Neuronal stem cell (in vitro differentiated cells): ENCODE data around the gene VAC14.

Experiments
- DNase-seq: peaks from one replicate; pipeline ENCODE4 v3.0.0-alpha.2; 2013; ENCODE audit warnings: low spot score
- H2AFZ ChIP-seq: one replicate; pipeline ENCODE4 v1.6.1; 2013; ENCODE audit warnings: mild to moderate bottlenecking, low read length, inconsistent platforms
- H2AK5ac ChIP-seq: 2 replicates; pipeline ENCODE4 v1.6.1; 2013; ENCODE audit warnings: low read depth, mild to moderate bottlenecking, inconsistent platforms, low read length, moderate library complexity, mixed read lengths
- H2BK120ac ChIP-seq: 2 replicates; pipeline ENCODE4 v1.6.1; 2013; ENCODE audit warnings: low read depth, mild to moderate bottlenecking, inconsistent platforms, low read length, moderate library complexity, mixed read lengths
- H2BK12ac ChIP-seq: one replicate; pipeline ENCODE4 v1.6.1; 2013; ENCODE audit warnings: low read length, inconsistent platforms
- H2BK15ac ChIP-seq: 2 replicates; pipeline ENCODE4 v1.6.1; 2013; ENCODE audit warnings: mild to moderate bottlenecking, low read length, inconsistent platforms, mixed read lengths
- H2BK5ac ChIP-seq: one replicate; pipeline ENCODE4 v1.6.1; 2013; ENCODE audit warnings: inconsistent platforms, mild to moderate bottlenecking, low read length, moderate library complexity
- H3K14ac ChIP-seq: one replicate; pipeline ENCODE4 v1.6.1; 2013; ENCODE audit warnings: low read length, inconsistent platforms
- H3K18ac ChIP-seq: 2 replicates; pipeline ENCODE4 v1.6.1; 2013; ENCODE audit warnings: low read length, inconsistent platforms
- H3K23ac ChIP-seq: 2 replicates; pipeline ENCODE4 v1.6.1; 2013; ENCODE audit warnings: low read depth, mild to moderate bottlenecking, mixed read lengths, low read length, inconsistent platforms; ENCODE audit not compliant: poor library complexity
- H3K27ac ChIP-seq: replicated peaks from 3 replicates; pipeline ENCODE4 v1.5.1; 2013; ENCODE audit warnings: low read length, inconsistent platforms
- H3K27me3 ChIP-seq, 3 experiments: 2 replicates each; pipeline ENCODE4 v1.6.1; 2013; ENCODE audit warnings: low read length in 3 of 3, mild to moderate bottlenecking in 2 of 3, inconsistent platforms in 1 of 3, low read depth in 1 of 3, mixed read lengths in 1 of 3, moderate library complexity in 1 of 3; ENCODE audit not compliant: control insufficient read depth in 3 of 3, insufficient read depth in 3 of 3
- H3K36me3 ChIP-seq, 2 donors: replicated peaks in 1 of 2; 2 replicates each; pipeline ENCODE4 v1.6.1; 2013; ENCODE audit warnings: low read length in 2 of 2; ENCODE audit not compliant: control insufficient read depth in 2 of 2, insufficient read depth in 2 of 2
- H3K4ac ChIP-seq: 2 replicates; pipeline ENCODE4 v1.6.1; 2013; ENCODE audit warnings: inconsistent platforms, mild to moderate bottlenecking, low read length, moderate library complexity
- H3K4me1 ChIP-seq, 2 donors: 1 replicate in 1 of 2; 2 replicates in 1 of 2; pipeline ENCODE4 v1.6.1; 2013; ENCODE audit warnings: low read length in 2 of 2, low read depth in 1 of 2; ENCODE audit not compliant: control insufficient read depth in 2 of 2, insufficient read depth in 1 of 2
- H3K4me2 ChIP-seq: one replicate; pipeline ENCODE4 v1.6.1; 2013; ENCODE audit warnings: mild to moderate bottlenecking, low read length, inconsistent platforms; ENCODE audit not compliant: insufficient read depth, poor library complexity, severe bottlenecking
- H3K4me3 ChIP-seq, 2 donors: 2 replicates each; pipeline ENCODE4 v1.5.1; 2013; ENCODE audit warnings: low read length in 2 of 2, mild to moderate bottlenecking in 2 of 2, inconsistent platforms in 1 of 2, moderate library complexity in 1 of 2
- H3K79me1 ChIP-seq: one replicate; pipeline ENCODE4 v1.6.1; 2013; ENCODE audit warnings: low read depth, mild to moderate bottlenecking, inconsistent platforms, low read length, moderate library complexity
- H3K9ac ChIP-seq: one replicate; pipeline ENCODE4 v1.6.1; 2013; ENCODE audit warnings: mild to moderate bottlenecking, low read depth, low read length, inconsistent platforms; ENCODE audit not compliant: poor library complexity
- H3K9me3 ChIP-seq, 2 donors: replicated peaks in 1 of 2; 2 replicates each; pipeline versions ENCODE3 to v1.6.1; 2013; ENCODE audit warnings: low read length in 2 of 2, mild to moderate bottlenecking in 2 of 2, inconsistent platforms in 1 of 2, low read depth in 1 of 2, mixed read lengths in 1 of 2, moderate library complexity in 1 of 2; ENCODE audit not compliant: control insufficient read depth in 2 of 2, insufficient read depth in 1 of 2
- H4K8ac ChIP-seq: one replicate; pipeline ENCODE4 v1.6.1; 2013; ENCODE audit warnings: low read depth, mild to moderate bottlenecking, inconsistent platforms, low read length, moderate library complexity
- H4K91ac ChIP-seq: one replicate; pipeline ENCODE4 v1.6.1; 2013; ENCODE audit warnings: low read length, low read depth, mild to moderate bottlenecking, inconsistent platforms; ENCODE audit not compliant: poor library complexity
- WGBS, 2 donors: extraction: QIAGEN DNeasy Blood & Tissue Kit; methylation state at CpG; one replicate each; pipeline ENCODE4 v1.1.7; 2013; ENCODE audit warnings: missing lambda C conversion rate in 2 of 2, mixed read lengths in 1 of 2; ENCODE audit not compliant: insufficient read length in 2 of 2, insufficient replicate concordance in 1 of 2; ENCODE audit errors: extremely low coverage in 2 of 2; 5-methylcytosine and 5-hydroxymethylcytosine counted together

VAC14 gene

GRCh38 chr16:70642633-70643032, 158.3 kb downstream of the VAC14 start:
- no peaks in the 10 kb centered on the region for H3K27me3 ChIP-seq
- no peak overlapping the region for H2AFZ ChIP-seq
- no peak overlapping the region for H3K4me2 ChIP-seq
- no peak overlapping the region for H2BK12ac ChIP-seq
- H3K23ac ChIP-seq, result no peak overlapping the region
- no peak overlapping the region for H3K27ac ChIP-seq
- H3K9ac ChIP-seq, result no peak overlapping the region
- no peak overlapping the region for H3K14ac ChIP-seq
- no CpG with 5 or more reads among the region's 1 CpG for WGBS, 2 donors
- no peak overlapping the region for H2BK5ac ChIP-seq
- H3K79me1 ChIP-seq, result no peaks in the 10 kb centered on the region
- no peak for DNase-seq
- no peak overlapping the region for H3K4ac ChIP-seq
- H4K91ac ChIP-seq, result no peak overlapping the region
- H3K4me3 ChIP-seq, result no peak overlapping the region
- no peak overlapping the region for H2BK120ac ChIP-seq
- no peaks in the 10 kb centered on the region for H3K9me3 ChIP-seq
- H3K36me3 ChIP-seq, result no peaks in the 10 kb centered on the region
- no peak overlapping the region for H3K18ac ChIP-seq
- H4K8ac ChIP-seq, result no peak overlapping the region
- H2BK15ac ChIP-seq, result no peak overlapping the region
- peaks cover 6 to 17% of the 10 kb centered on the region in 2 donors for H3K4me1 ChIP-seq
- H2AK5ac ChIP-seq, result no peak overlapping the region

- no peak overlapping the region for H3K23ac ChIP-seq
- H3K14ac ChIP-seq, result no peak overlapping the region
- no peak overlapping the region for H3K4me2 ChIP-seq
- DNase-seq, result no peak
- H3K9ac ChIP-seq, result no peak overlapping the region
- no peaks in the 10 kb centered on the region for H3K36me3 ChIP-seq
- no CpG with 5 or more reads among the region's 18 CpGs for WGBS, 2 donors
- no peak overlapping the region for H2BK15ac ChIP-seq
- peaks cover 5 to 19% of the 10 kb centered on the region in 2 donors for H3K4me1 ChIP-seq
- H3K4ac ChIP-seq, result no peak overlapping the region
- no peak overlapping the region for H3K27ac ChIP-seq
- no peaks in the 10 kb centered on the region for H3K9me3 ChIP-seq
- no peaks in the 10 kb centered on the region for H3K79me1 ChIP-seq
- no peak overlapping the region for H3K4me3 ChIP-seq
- peak overlapping the region; percentile 72 for H2AFZ ChIP-seq
- H3K18ac ChIP-seq, result no peak overlapping the region
- no peak overlapping the region for H4K91ac ChIP-seq
- no peak overlapping the region for H2BK5ac ChIP-seq
- H2AK5ac ChIP-seq, result no peak overlapping the region
- no peak overlapping the region for H2BK120ac ChIP-seq
- no peaks in the 10 kb centered on the region for H3K27me3 ChIP-seq
- H2BK12ac ChIP-seq, result no peak overlapping the region
- H4K8ac ChIP-seq, result no peak overlapping the region
Measured at GRCh38 chr16:70638814-70639792, 161.9 kb downstream of the VAC14 start.
